Measurements from ENCODE around the gene KLHL30. TPM values are rescaled to one million over a fixed set of nuclear protein-coding genes. Genes with fewer than 3 reads are reported as not detected.

KLHL30 gene
- total and polyA plus RNA-seq, 11 donors = 5.1 to 43.7 (median 23.0) TPM

DNA sequence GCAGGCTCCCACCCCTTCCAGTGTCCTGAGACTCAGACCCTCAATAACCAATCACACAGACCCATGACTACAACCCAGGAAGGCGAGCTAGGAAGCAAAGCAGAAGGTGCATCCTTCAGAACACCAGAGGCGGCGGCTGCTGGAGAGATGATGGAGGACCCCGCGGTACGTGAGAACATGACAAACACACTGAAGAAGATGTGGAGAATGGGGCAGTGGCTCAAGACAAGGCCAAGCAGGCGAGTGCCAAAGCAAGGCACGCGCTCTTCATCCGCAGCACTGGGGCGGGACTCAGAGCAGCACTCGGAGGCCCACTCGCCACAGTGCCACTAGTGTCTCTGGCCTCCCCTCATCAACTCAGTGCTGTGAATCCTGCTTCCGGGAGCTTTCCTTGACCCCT, 34.0 kb downstream of the KLHL30 start:
- peak in 1 of 5 donors; percentile 23 for DNase-seq

DNA sequence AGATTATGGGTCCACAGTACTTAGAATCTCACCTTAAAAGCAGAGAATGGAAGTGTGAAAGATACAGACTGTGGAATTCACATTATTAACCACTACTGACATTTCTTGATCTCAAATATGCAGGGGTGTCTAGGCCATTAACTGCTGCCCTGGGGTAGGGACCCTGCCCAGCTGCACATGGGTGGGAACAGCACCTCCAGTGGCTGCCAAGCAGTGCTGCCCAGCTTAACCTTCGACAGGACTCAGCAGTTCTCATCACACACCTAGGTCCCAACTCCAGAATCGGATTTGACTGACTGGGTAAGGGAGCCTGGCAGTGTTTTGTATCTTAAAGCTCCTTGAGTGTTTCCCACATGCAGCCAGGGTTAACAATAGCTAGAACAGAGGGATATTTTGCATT, 35.2 kb downstream of the KLHL30 start:
- Histone ChIP-seq H3K36me3 (peaks cover 3 to 98% (median 96%) of the 10 kb centered on the region in 9 donors), H3K4me3 (no peak overlapping the region), H3K4me1 (peaks cover 0 to 21% (median 8%) of the 10 kb centered on the region in 12 donors), H3K27ac (no peak overlapping the region), H3K9me3 (no peaks in the 10 kb centered on the region), H3K27me3 (no peaks in the 10 kb centered on the region)
- 81 to 100% (median 89%) methylated on average over 2 of the region's 2 CpGs for WGBS, 4 donors
- TF ChIP-seq, protein P1, sequence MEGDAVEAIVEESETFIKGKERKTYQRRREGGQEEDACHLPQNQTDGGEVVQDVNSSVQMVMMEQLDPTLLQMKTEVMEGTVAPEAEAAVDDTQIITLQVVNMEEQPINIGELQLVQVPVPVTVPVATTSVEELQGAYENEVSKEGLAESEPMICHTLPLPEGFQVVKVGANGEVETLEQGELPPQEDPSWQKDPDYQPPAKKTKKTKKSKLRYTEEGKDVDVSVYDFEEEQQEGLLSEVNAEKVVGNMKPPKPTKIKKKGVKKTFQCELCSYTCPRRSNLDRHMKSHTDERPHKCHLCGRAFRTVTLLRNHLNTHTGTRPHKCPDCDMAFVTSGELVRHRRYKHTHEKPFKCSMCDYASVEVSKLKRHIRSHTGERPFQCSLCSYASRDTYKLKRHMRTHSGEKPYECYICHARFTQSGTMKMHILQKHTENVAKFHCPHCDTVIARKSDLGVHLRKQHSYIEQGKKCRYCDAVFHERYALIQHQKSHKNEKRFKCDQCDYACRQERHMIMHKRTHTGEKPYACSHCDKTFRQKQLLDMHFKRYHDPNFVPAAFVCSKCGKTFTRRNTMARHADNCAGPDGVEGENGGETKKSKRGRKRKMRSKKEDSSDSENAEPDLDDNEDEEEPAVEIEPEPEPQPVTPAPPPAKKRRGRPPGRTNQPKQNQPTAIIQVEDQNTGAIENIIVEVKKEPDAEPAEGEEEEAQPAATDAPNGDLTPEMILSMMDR (IDR thresholded peaks at IDR 0.05) = no peak
- TF ChIP-seq POLR2A (IDR thresholded peaks at IDR 0.05) = no peak
- intact Hi-C loops (cut with DNase I) = no loop called here
- DNase-seq (no peak), ATAC-seq (no peak)

More for the DNA sequence above, 34.0 kb downstream of the KLHL30 start:
- no peak for ATAC-seq
- Histone ChIP-seq H3K27ac (no peak overlapping the region), H3K27me3 (no peaks in the 10 kb centered on the region), H3K4me3 (no peak overlapping the region), H3K4me1 (peaks cover 0 to 22% (median 8%) of the 10 kb centered on the region in 12 donors), H3K9me3 (no peaks in the 10 kb centered on the region), H3K36me3 (peaks cover 0 to 98% (median 95%) of the 10 kb centered on the region in 9 donors)
- intact Hi-C loops (cut with DNase I) = no loop called here
- TF ChIP-seq POLR2A (IDR thresholded peaks at IDR 0.05) = no peak
- TF ChIP-seq, protein P1 (IDR thresholded peaks at IDR 0.05) = no peak
- WGBS, 4 donors = 87 to 97% (median 90%) methylated on average over 13 to 14 of the region's 14 CpGs

DNA sequence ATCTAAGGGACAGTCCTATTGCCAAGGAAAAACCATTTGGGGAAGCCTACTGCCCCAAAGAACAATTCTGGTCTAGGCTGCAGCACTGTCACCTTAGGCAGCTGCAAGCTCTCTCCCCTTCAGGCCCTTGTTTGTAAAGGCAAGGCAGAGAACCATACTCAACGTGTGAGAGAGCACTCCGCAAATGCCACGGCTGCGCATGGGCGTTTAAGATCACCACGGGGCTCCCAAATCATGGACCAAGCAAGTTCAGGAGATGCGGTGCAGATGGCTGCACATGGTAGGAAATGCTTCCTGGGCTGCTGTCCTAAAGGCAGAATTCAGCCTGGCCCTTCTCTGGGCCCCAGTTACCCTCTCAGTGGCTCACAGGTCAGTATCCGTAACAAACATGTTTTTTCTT, 35.8 kb downstream of the KLHL30 start:
- no peaks in the 10 kb centered on the region for H3K9me3 ChIP-seq
- H3K4me1 ChIP-seq = peaks cover 0 to 16% (median 7%) of the 10 kb centered on the region in 12 donors
- TF ChIP-seq POLR2A (IDR thresholded peaks at IDR 0.05) = no peak
- TF ChIP-seq, protein P1 (IDR thresholded peaks at IDR 0.05) = no peak
- H3K27ac ChIP-seq = no peak overlapping the region
- ATAC-seq (no peak), DNase-seq (no peak)
- H3K36me3 ChIP-seq = peaks cover 3 to 98% (median 96%) of the 10 kb centered on the region in 9 donors
- no peaks in the 10 kb centered on the region for H3K27me3 ChIP-seq
- intact Hi-C loops (cut with DNase I) = no loop called here
- WGBS, 4 donors = 94 to 98% (median 97%) methylated on average over 7 to 8 of the region's 8 CpGs
- H3K4me3 ChIP-seq = no peak overlapping the region

DNA sequence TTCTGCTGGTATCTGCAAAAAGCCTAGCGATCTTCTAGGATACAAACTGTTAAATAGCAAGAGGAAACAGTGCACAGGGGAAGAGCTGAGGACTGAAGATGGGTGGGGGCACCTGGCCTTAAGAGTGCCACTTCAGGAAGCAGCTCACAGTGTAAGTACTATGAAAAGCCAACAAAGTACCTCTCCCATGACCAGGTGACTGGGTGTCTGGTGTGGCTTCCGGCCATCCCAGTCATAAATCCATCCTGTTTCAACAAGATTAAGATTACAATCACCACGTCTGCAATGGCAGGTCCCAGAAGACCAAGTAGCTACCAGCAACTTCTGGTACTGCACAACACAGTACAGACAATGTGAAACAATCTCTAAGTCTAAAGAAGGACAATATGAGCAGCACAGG, 36.2 kb downstream of the KLHL30 start:
- no peak for ATAC-seq
- Histone ChIP-seq H3K9me3 (no peaks in the 10 kb centered on the region), H3K27ac (no peak overlapping the region), H3K27me3 (no peaks in the 10 kb centered on the region), H3K36me3 (peaks cover 3 to 98% (median 97%) of the 10 kb centered on the region in 9 donors), H3K4me3 (no peak overlapping the region), H3K4me1 (peaks cover 0 to 15% (median 3%) of the 10 kb centered on the region in 12 donors)
- WGBS, 4 donors = 79 to 93% (median 85%) methylated on average over 3 of the region's 3 CpGs
- TF ChIP-seq, protein P1 (IDR thresholded peaks at IDR 0.05) = no peak
- no peak for TF ChIP-seq POLR2A (IDR thresholded peaks at IDR 0.05)
- intact Hi-C loops (cut with DNase I) = no loop called here
- DNase-seq = no peak

All from heart left ventricle (tissue), 16 donors.